Uterus (tissue), 4 donors: Measurements from ENCODE around the gene ADCY9. TPM values are rescaled to one million over a fixed set of nuclear protein-coding genes. Genes with fewer than 3 reads are reported as not detected.
"Not testable (repeated sequence)": the region's sequence is repeated elsewhere in the genome, so short reads cannot be mapped to it uniquely, and the experiment has no call there.

Experiments
- DNase-seq, 2 donors: peaks; one replicate each; pipeline ENCODE4 v3.0.0-alpha.2; 2019 to 2020
- H3K27ac ChIP-seq, 2 donors: fragments of 200-600 bp; sonication (generic); 1 replicate in 1 of 2; 2 replicates in 1 of 2; pipeline ENCODE4 v1.5.1; 2016 to 2018
- H3K27me3 ChIP-seq, 2 donors: fragments of 200-600 bp; sonication (generic); one replicate each; pipeline ENCODE4 v1.5.1; 2018 to 2019; ENCODE audit warnings: control low read depth in 1 of 2
- H3K36me3 ChIP-seq, 2 donors: fragments of 200-600 bp; sonication (generic); one replicate each; pipeline ENCODE4 v1.5.1; 2019; ENCODE audit warnings: control low read depth in 1 of 2
- H3K4me1 ChIP-seq, 2 donors: fragments of 200-600 bp; sonication (generic); one replicate each; pipeline ENCODE4 v1.5.1; 2018 to 2019; ENCODE audit warnings: control low read depth in 1 of 2
- H3K4me3 ChIP-seq, 2 donors: fragments of 200-600 bp; sonication (generic); 1 replicate in 1 of 2; 2 replicates in 1 of 2; pipeline ENCODE4 v1.5.1; 2018 to 2019; ENCODE audit warnings: mild to moderate bottlenecking in 1 of 2
- H3K9me3 ChIP-seq, 2 donors: fragments of 200-600 bp; sonication (generic); one replicate each; pipeline ENCODE4 v1.5.1; 2019; ENCODE audit warnings: control low read depth in 1 of 2
- CTCF ChIP-seq, 4 experiments: fragments of 200-600 bp in 2 of 4; fragments of 450-650 bp in 2 of 4; sonication (generic) in 2 of 4; IDR thresholded peaks; one replicate each; pipeline ENCODE4 v1.5.1; 2016 to 2019; ENCODE audit warnings: antibody characterized with exemption in 4 of 4, mild to moderate bottlenecking in 2 of 4, moderate library complexity in 1 of 4
- POLR2A ChIP-seq, 2 donors: fragments of 450-650 bp; IDR thresholded peaks; one replicate each; pipeline ENCODE4 v1.6.1; 2016; ENCODE audit warnings: antibody characterized with exemption in 2 of 2, mild to moderate bottlenecking in 1 of 2, moderate library complexity in 1 of 2
- intact Hi-C: fragments of 100-400 bp; cut with DNase I; formaldehyde crosslinking; loops from one replicate; pipeline ENCODE4 v1.15.1; 2023; ENCODE audit warnings: low total_unique reads
- total RNA-seq, 4 donors: library from RNA; depleted of rRNA in 3 of 4; stranded (reverse); fragments of >200 nt in 3 of 4; gene quantifications; one replicate each; pipeline versions ENCODE4 v1.1.0 to v1.2.4, GENCODE V29; 2014 to 2023
- donor health status: DM: yes; HTN: yes; CAD: no.

The ADCY9 gene
- total RNA-seq, 4 donors from 2014 or later: 2.8 to 34.7 (median 20.2) TPM

DNA sequence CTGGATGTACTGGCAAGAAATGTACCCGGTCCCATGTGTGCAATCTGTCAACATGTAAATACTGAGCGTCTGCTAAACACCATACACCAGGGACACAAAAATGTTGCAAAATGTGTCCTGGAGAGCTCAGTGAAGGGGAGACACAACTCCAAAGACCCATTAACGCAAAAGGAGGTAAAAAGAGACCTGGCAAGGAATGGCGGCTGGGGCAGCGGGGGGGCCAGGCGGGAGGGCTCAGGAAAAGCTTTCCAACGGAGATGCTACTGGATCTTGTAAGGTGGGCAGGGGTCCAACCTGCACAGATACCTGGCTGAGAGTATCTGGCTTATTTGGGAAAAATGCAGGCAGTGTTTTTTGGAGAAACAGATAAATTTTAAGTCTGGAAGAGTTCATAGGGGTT, 40.7 kb downstream of the ADCY9 start:
- Histone ChIP-seq H3K27me3 (no peaks in the 10 kb centered on the region), H3K36me3 (no peaks in the 10 kb centered on the region), H3K27ac (no peak overlapping the region), H3K9me3 (no peaks in the 10 kb centered on the region), H3K4me3 (no peak overlapping the region), H3K4me1 (no peaks in the 10 kb centered on the region)
- TF ChIP-seq POLR2A (IDR thresholded peaks at IDR 0.05) (no peak), CTCF (IDR thresholded peaks at IDR 0.05) (no peak)
- intact Hi-C loops: no loop called here
- DNase-seq: no peak

DNA sequence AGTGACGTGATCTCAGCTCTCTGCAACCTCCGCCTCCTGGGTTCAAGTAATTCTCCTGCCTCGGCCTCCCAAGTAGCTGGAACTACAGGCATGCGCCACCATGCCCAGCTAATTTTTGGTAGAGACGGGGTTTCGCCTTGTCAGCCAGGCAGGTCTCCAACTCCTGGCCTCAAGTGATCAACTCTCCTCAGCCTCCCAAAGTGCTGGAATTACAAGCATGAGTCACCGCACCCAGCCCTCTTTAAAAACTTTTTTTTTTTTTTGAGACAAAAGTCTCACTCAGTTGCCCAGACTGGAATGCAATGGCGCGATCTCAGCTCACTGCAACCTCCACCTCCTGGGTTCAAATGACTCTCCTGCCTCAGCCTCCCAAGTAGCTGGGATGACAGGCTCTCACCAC, 43.1 kb downstream of the ADCY9 start:
- DNase-seq, H3K4me3 ChIP-seq, H3K36me3 ChIP-seq, intact Hi-C loops, H3K27me3 ChIP-seq, H3K4me1 ChIP-seq, H3K27ac ChIP-seq, H3K9me3 ChIP-seq: not testable (repeated sequence)

DNA sequence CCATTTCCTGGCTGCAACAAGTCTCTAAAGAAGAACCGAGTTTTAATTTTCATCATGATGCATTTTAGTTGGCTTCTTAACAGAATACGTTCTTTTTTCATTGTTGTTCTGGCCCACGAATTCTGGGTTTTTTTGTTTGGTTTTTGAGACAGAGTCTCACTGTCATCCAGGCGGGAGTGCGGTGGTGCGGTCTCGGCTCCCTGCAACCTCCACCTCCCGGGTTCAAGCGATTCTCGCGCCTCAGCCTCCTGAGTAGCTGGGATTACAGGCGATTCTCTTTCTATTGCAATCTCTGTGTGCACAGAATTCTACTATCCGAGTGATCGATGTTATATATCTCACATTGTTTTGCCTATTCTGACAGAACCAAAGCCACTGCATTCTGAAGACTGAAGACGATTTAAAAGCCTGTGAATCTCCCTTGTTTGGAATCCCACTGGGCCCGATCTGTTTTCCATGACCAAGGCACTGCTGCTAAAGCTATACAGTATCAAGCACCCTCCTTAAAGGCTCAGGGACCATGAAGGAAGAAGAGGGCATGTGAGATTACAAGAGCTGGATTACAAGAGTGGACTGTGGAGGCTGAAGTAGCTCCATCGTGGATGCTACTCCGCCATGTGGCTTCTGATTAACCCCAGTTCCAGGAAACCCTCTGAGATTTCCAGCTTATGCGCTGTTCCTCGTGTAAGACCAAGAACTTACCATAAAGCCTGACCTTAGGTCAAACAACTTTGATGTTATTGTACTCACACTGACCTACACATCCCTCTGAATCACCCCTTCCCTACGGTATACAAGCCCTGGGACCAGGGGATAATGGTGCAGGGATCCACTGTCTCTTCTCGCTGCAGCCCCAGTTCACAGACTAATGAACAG, 44.3 kb downstream of the ADCY9 start:
- H3K27me3 ChIP-seq: no peaks in the 10 kb centered on the region
- no peaks in the 10 kb centered on the region for H3K4me1 ChIP-seq
- no peaks in the 10 kb centered on the region for H3K36me3 ChIP-seq
- intact Hi-C loops: no loop called here
- no peak for DNase-seq
- no peak overlapping the region for H3K4me3 ChIP-seq
- TF ChIP-seq CTCF (IDR thresholded peaks at IDR 0.05): no peak
- no peak for TF ChIP-seq POLR2A (IDR thresholded peaks at IDR 0.05)
- H3K27ac ChIP-seq: no peak overlapping the region
- H3K9me3 ChIP-seq: no peaks in the 10 kb centered on the region

DNA sequence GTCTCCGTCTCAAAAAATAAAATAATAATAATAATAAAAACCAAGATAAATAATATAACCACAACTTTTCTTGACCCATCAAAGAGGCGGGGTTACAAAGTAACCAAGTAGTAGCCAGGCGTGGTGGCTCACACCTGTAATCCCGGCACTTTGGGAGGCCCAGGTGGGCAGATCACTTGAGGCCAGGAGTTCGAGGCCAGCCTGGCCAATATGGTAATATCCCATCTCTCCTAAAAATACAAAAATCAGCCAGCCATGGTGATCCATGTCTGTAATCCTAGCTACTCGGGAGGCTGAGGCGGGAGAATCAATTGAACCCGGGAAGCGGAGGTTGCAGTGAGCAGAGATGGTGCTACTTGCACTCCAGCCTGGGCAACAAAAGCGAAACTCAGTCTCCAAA, 45.3 kb downstream of the ADCY9 start:
- no peak for DNase-seq
- H3K4me1 ChIP-seq: no peaks in the 10 kb centered on the region
- no peak overlapping the region for H3K4me3 ChIP-seq
- no peak overlapping the region for H3K27ac ChIP-seq
- TF ChIP-seq CTCF (IDR thresholded peaks at IDR 0.05) (no peak), POLR2A (IDR thresholded peaks at IDR 0.05) (no peak)
- H3K27me3 ChIP-seq: no peaks in the 10 kb centered on the region
- H3K36me3 ChIP-seq: no peaks in the 10 kb centered on the region
- intact Hi-C loops: no loop called here
- no peaks in the 10 kb centered on the region for H3K9me3 ChIP-seq

- Histone ChIP-seq H3K36me3 (no peaks in the 10 kb centered on the region), H3K27me3 (no peaks in the 10 kb centered on the region), H3K4me1 (no peaks in the 10 kb centered on the region), H3K9me3 (no peaks in the 10 kb centered on the region), H3K27ac (no peak overlapping the region), H3K4me3 (no peak overlapping the region)
- intact Hi-C loops: no loop called here
- no peak for DNase-seq
- TF ChIP-seq CTCF (IDR thresholded peaks at IDR 0.05) (no peak), POLR2A (IDR thresholded peaks at IDR 0.05) (no peak)
Measured at GRCh38 chr16:4067262-4068001, 48.8 kb downstream of the ADCY9 start.
